Chondrocyte (in vitro differentiated cells): ENCODE data around the gene ANKMY2. TPM values are rescaled to one million over a fixed set of nuclear protein-coding genes. Genes with fewer than 3 reads are reported as not detected.

Experiments
- DNase-seq: peaks from one replicate; pipeline ENCODE4 v3.0.0; 2021; ENCODE audit warnings: mixed read lengths, low spot score
- H3K27ac Mint-ChIP-seq: one replicate; pipeline ENCODE4 v1.8.0; 2021; ENCODE audit warnings: mild to moderate bottlenecking, moderate library complexity, mixed read lengths; ENCODE audit not compliant: unreplicated experiment
- H3K27me3 Mint-ChIP-seq: 2 replicates; pipeline ENCODE4 v1.8.0; 2021; ENCODE audit warnings: low read depth, mixed read lengths
- H3K36me3 Mint-ChIP-seq: 2 replicates; pipeline ENCODE4 v1.8.0; 2021; ENCODE audit warnings: low read depth, mixed read lengths
- H3K4me1 Mint-ChIP-seq: 2 replicates; pipeline ENCODE4 v1.8.0; 2021; ENCODE audit warnings: low read depth, mild to moderate bottlenecking, mixed read lengths
- H3K4me3 Mint-ChIP-seq: one replicate; pipeline ENCODE4 v1.8.0; 2021; ENCODE audit warnings: mild to moderate bottlenecking, moderate library complexity, mixed read lengths; ENCODE audit not compliant: unreplicated experiment
- H3K9me3 Mint-ChIP-seq: 2 replicates; pipeline ENCODE4 v1.8.0; 2021; ENCODE audit warnings: low read depth, mixed read lengths
- CTCF ChIP-seq: fragments of 200-600 bp; sonication (generic); IDR thresholded peaks from 2 replicates; pipeline ENCODE4 v1.5.0; 2021; ENCODE audit warnings: antibody characterized with exemption, mild to moderate bottlenecking, moderate library complexity
- long read RNA-seq: library from polyadenylated mRNA; stranded (forward); transcript quantifications from one replicate; pipeline ENCODE4 v2.0.0, GENCODE V29; 2021
- total RNA-seq: library from RNA; stranded (reverse); gene quantifications from 3 replicates; pipeline ENCODE4 v1.2.1, GENCODE V29; 2021

The ANKMY2 gene
- total RNA-seq: 18.0 to 23.3 TPM (median 21.8 TPM) in 3 replicates
- long read RNA-seq, transcript ANKMY2-201 (10 exons, 2,555 nt): major isoform, 37 of 45 reads
- long read RNA-seq, partial matches to known transcripts: 2 of 45 reads
- long read RNA-seq, other reads (novel, unspliced or antisense): 6 of 45 reads

- Mint-ChIP-seq H3K4me1 (peaks cover 65% of the 10 kb centered on the region), H3K36me3 (no peaks in the 10 kb centered on the region), H3K9me3 (no peaks in the 10 kb centered on the region)
Observed at GRCh38 chr7:16645593-16646471, at the start of gene ANKMY2, which contains the start of gene BZW2. TSS of gene ANKMY2 (minus strand) at chr7:16645754. CDS start at chr7:16645573, 181 bp downstream. TSS of gene BZW2 (plus strand) at chr7:16646181. CDS start at chr7:16665444, 19,263 bp downstream.

GRCh38 chr7:16694806-16695205 is 49.3 kb upstream of the ANKMY2 start:
- H3K27me3 Mint-ChIP-seq: no peaks in the 10 kb centered on the region
- H3K36me3 Mint-ChIP-seq: peaks cover 11% of the 10 kb centered on the region
- H3K9me3 Mint-ChIP-seq: no peaks in the 10 kb centered on the region
- peaks cover 41% of the 10 kb centered on the region for H3K4me1 Mint-ChIP-seq
- no peak overlapping the region for H3K27ac Mint-ChIP-seq
- no peak for DNase-seq
- no peak overlapping the region for H3K4me3 Mint-ChIP-seq
- TF ChIP-seq CTCF: no peak

More at GRCh38 chr7:16645593-16646471, at the start of gene ANKMY2, which contains the start of gene BZW2:
- H3K27ac Mint-ChIP-seq: peak within 1 kb of the TSS; percentile 100
- TF ChIP-seq CTCF: no peak
- no peaks in the 10 kb centered on the region for H3K27me3 Mint-ChIP-seq
- peak; percentile 97 for DNase-seq
- H3K4me3 Mint-ChIP-seq: peak within 1 kb of the TSS; percentile 99

- Mint-ChIP-seq H3K27me3 (no peaks in the 10 kb centered on the region), H3K4me3 (no peak overlapping the region), H3K36me3 (peaks cover 12% of the 10 kb centered on the region), H3K9me3 (no peaks in the 10 kb centered on the region), H3K4me1 (peaks cover 31% of the 10 kb centered on the region), H3K27ac (peak overlapping the region; percentile 1)
- TF ChIP-seq CTCF: no peak
- DNase-seq: no peak
Observed at GRCh38 chr7:16693601-16694318, 48.2 kb upstream of the ANKMY2 start.

- no peak for DNase-seq
- Mint-ChIP-seq H3K36me3 (peaks cover 12% of the 10 kb centered on the region), H3K4me3 (no peak overlapping the region), H3K27me3 (no peaks in the 10 kb centered on the region), H3K4me1 (peaks cover 15% of the 10 kb centered on the region), H3K9me3 (no peaks in the 10 kb centered on the region), H3K27ac (no peak overlapping the region)
- TF ChIP-seq CTCF: no peak
Observed at GRCh38 chr7:16691241-16691640, 45.7 kb upstream of the ANKMY2 start.

GRCh38 chr7:16688249-16688648 is 42.7 kb upstream of the ANKMY2 start:
- Mint-ChIP-seq H3K4me1 (peaks cover 13% of the 10 kb centered on the region), H3K27me3 (no peaks in the 10 kb centered on the region), H3K4me3 (no peak overlapping the region), H3K27ac (no peak overlapping the region), H3K36me3 (peaks cover 18% of the 10 kb centered on the region), H3K9me3 (no peaks in the 10 kb centered on the region)
- TF ChIP-seq CTCF: no peak
- DNase-seq: no peak
